Activated CD8-positive, alpha-beta memory T cell treated with anti-CD3 and anti-CD28 coated beads, Interleukin-2, amount 50 U/mL, for 24 hours (primary cell): ENCODE results near the gene ELMOD2.

Source experiments
- DNase-seq: peaks from one replicate; pipeline ENCODE4 v3.0.0-alpha.2; 2020; ENCODE audit errors: extremely low read depth

ELMOD2 gene

GRCh38 chr4:140581078-140581477, 57.1 kb downstream of the ELMOD2 start:
- DNase-seq: no peak

DNA sequence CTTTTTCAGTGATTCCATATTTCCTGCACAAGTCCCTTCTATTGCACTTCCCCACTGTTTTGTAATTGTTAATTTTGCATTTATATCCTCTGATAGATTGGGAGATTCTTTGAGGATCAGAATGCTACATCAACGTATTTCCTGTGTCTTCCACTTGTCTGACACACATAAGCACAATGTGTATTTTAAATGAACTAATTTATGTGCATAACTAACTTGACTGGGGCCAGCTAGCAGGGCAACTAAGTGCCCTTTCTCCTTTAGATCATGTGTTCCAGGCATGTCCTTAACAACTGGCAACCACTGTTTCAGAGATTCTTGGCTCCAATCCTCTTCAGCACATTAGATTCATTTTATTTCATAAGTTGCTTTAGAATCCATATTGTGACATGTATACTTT, 60.5 kb downstream of the ELMOD2 start:
- no peak for DNase-seq

- DNase-seq: no peak
These were observed 71.1 kb downstream of the ELMOD2 start for GRCh38 chr4:140595065-140595464.

GRCh38 chr4:140600408-140600807, 76.4 kb downstream of the ELMOD2 start:
- DNase-seq: no peak

DNA sequence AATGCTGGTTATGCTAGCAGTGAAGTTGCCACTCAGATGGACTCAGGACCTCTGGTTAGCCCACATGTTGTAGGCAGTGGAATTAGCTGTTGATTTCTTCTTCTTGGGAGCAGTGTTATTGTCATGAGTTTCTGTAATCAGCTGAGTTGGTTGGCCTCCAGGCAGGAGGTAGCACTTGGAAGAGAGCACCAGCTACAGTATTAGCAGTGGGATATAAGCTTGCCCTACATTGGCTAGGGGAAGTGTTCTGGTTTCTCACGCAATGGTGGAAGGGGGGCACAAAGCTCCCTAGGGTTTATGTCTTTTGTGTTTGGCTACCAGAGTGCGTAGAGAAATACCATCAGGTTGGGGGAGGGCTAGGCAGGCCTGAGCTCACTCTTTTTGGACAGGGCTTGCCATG, 78.7 kb downstream of the ELMOD2 start:
- DNase-seq: no peak

DNA sequence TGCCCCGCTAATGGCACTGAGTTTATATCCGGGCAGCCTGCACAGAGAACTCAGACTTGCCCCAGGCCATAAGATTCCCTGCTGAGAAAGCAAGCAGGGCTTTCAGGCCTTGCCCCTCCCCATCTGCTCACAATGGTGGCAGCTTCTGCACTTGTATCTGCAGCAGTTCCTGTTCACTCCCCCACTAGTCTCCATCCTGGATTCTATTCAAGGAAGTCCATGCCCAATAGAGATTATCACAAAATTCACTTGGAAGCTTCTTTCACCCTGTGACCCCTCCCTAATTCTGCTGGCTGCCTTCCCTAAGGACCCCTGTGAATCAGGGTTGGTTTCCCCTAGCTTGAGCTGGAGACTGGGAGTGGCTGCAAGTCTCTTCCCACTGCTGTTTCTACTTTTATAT, 79.3 kb downstream of the ELMOD2 start:
- DNase-seq: no peak
